Stomach (tissue), 9 donors: ENCODE results near the gene DDT. TPM values are rescaled to one million over a fixed set of nuclear protein-coding genes. Genes with fewer than 3 reads are reported as not detected.
"Not testable (repeated sequence)": the region's sequence is repeated elsewhere in the genome, so short reads cannot be mapped to it uniquely, and the experiment has no call there.

Experiments
- DNase-seq, 2 donors: peaks; one replicate each; pipeline versions ENCODE4 v3.0.0 to v3.0.0-alpha.2; 2013 to 2019
- H3K27ac ChIP-seq, 5 donors: fragments of 200-600 bp in 4 of 5; sonication (generic) in 4 of 5; one replicate each; pipeline ENCODE4 v1.5.1; 2013 to 2019; ENCODE audit warnings: mild to moderate bottlenecking in 1 of 5, moderate library complexity in 1 of 5
- H3K27me3 ChIP-seq, 3 donors: fragments of 200-600 bp; sonication (generic); one replicate each; pipeline ENCODE4 v1.5.1; 2017 to 2019; ENCODE audit warnings: mixed run types in 1 of 3
- H3K36me3 ChIP-seq, 4 donors: fragments of 200-600 bp; sonication (generic); 1 replicate in 3 of 4; 2 replicates in 1 of 4; pipeline ENCODE4 v1.5.1; 2016 to 2019
- H3K4me1 ChIP-seq, 4 donors: fragments of 200-600 bp; sonication (generic); one replicate each; pipeline ENCODE4 v1.5.1; 2016 to 2019
- H3K4me3 ChIP-seq, 4 donors: fragments of 200-600 bp; sonication (generic) in 3 of 4; one replicate each; pipeline ENCODE4 v1.5.1; 2016 to 2019; ENCODE audit warnings: mild to moderate bottlenecking in 1 of 4
- H3K9me3 ChIP-seq, 4 donors: fragments of 200-600 bp; sonication (generic); one replicate each; pipeline ENCODE4 v1.5.1; 2016 to 2019
- CTCF ChIP-seq, 7 experiments: fragments of 450-650 bp in 4 of 7; fragments of 200-600 bp in 3 of 7; sonication (generic) in 3 of 7; IDR thresholded peaks; one replicate each; pipeline ENCODE4 v1.5.1; 2016 to 2019; ENCODE audit warnings: antibody characterized with exemption in 7 of 7, control low read depth in 2 of 7, mild to moderate bottlenecking in 1 of 7
- EP300 ChIP-seq: sonication (generic); formaldehyde crosslinking; IDR thresholded peaks from one replicate; pipeline ENCODE4 v1.6.1; 2017; ENCODE audit warnings: antibody characterized with exemption
- POLR2A ChIP-seq, 4 donors: fragments of 450-650 bp; IDR thresholded peaks; one replicate each; pipeline ENCODE4 v1.6.1; 2016; ENCODE audit warnings: antibody characterized with exemption in 4 of 4, control low read depth in 2 of 4, mild to moderate bottlenecking in 1 of 4, moderate library complexity in 1 of 4
- POLR2AphosphoS5 ChIP-seq, 3 donors: sonication (generic); formaldehyde crosslinking; IDR thresholded peaks; one replicate each; pipeline ENCODE4 v1.6.1; 2016; ENCODE audit warnings: antibody characterized with exemption in 3 of 3
- WGBS, 5 donors: extraction: QIAGEN DNeasy Blood & Tissue Kit in 3 of 5; methylation state at CpG; one replicate each; pipeline versions ENCODE4 v1.1.5 to v1.1.7; 2013 to 2018; 5-methylcytosine and 5-hydroxymethylcytosine counted together
- intact Hi-C: fragments of 100-400 bp; cut with DNase I; formaldehyde crosslinking; loops from one replicate; pipeline ENCODE4 v1.15.1; 2023; ENCODE audit warnings: low total_unique reads
- polyA plus RNA-seq, 3 donors: library from polyadenylated mRNA; stranded (reverse); fragments of 200-250 nt; gene quantifications; one replicate each; pipeline ENCODE4 v1.2.3, GENCODE V29; 2013
- total RNA-seq, 5 donors: library from RNA; depleted of rRNA; stranded (reverse); fragments of >200 nt; gene quantifications; one replicate each; pipeline versions ENCODE4 v1.1.0 to v1.2.3, GENCODE V29; 2014 to 2016
- donor health status: healthy with polysubstance abuse.
- donor health status: Bipolar disorder and iron deficiency.
- donor health status: healthy.

Gene DDT
- total and polyA plus RNA-seq, 8 donors = 72.5 to 534 (median 285) TPM

- TF ChIP-seq EP300 (no peak), POLR2A (IDR thresholded peaks at IDR 0.05) (no peak), CTCF (IDR thresholded peaks at IDR 0.05) (no peak), POLR2AphosphoS5 (IDR thresholded peaks at IDR 0.05) (no peak)
- Histone ChIP-seq H3K4me3 (no peak overlapping the region), H3K9me3 (no peaks in the 10 kb centered on the region), H3K4me1 (peaks cover 0 to 30% (median 13%) of the 10 kb centered on the region in 4 donors), H3K27me3 (no peaks in the 10 kb centered on the region), H3K27ac (no peak overlapping the region), H3K36me3 (peaks cover 25 to 31% (median 29%) of the 10 kb centered on the region in 4 donors)
- DNase-seq = no peak
- intact Hi-C loops = loop anchor here (5.0 kb wide), 1 partner anchor 43 kb away; no protein-coding TSS in a partner anchor
- 56 to 85% (median 75%) methylated on average over 5 of the region's 5 CpGs for WGBS, 5 donors
Measured at GRCh38 chr22:23970201-23970641, 4.0 kb downstream of the DDT start.

- Histone ChIP-seq H3K36me3 (peaks cover 25 to 31% (median 29%) of the 10 kb centered on the region in 4 donors), H3K27me3 (no peaks in the 10 kb centered on the region), H3K4me3 (no peak overlapping the region), H3K27ac (no peak overlapping the region), H3K9me3 (no peaks in the 10 kb centered on the region), H3K4me1 (peaks cover 0 to 30% (median 13%) of the 10 kb centered on the region in 4 donors)
- 89 to 97% (median 92%) methylated on average over 3 of the region's 3 CpGs for WGBS, 5 donors
- intact Hi-C loops = no loop called here
- no peak for DNase-seq
- TF ChIP-seq POLR2A (IDR thresholded peaks at IDR 0.05) = no peak
- no peak for TF ChIP-seq CTCF (IDR thresholded peaks at IDR 0.05)
- TF ChIP-seq POLR2AphosphoS5 (IDR thresholded peaks at IDR 0.05) = no peak
Measured at GRCh38 chr22:23969071-23969470, 5.2 kb downstream of the DDT start.

GRCh38 chr22:23966568-23966967 is 7.7 kb downstream of the DDT start, which contains the start of gene DDTL:
DDTL (plus strand) TSS chr22:23966888; CDS start chr22:23966915, 27 bp downstream.
- H3K27me3 ChIP-seq, H3K9me3 ChIP-seq, H3K27ac ChIP-seq, H3K4me3 ChIP-seq, intact Hi-C loops, DNase-seq: not testable (repeated sequence)
- Histone ChIP-seq H3K36me3 (peaks cover 22 to 26% (median 26%) of the 10 kb centered on the region in 4 donors), H3K4me1 (peaks cover 0 to 26% (median 11%) of the 10 kb centered on the region in 4 donors)
- WGBS, 5 donors = no CpG with 5 or more reads among the region's 30 CpGs

- intact Hi-C loops, DNase-seq, H3K4me3 ChIP-seq, H3K9me3 ChIP-seq, H3K27me3 ChIP-seq, H3K27ac ChIP-seq: not testable (repeated sequence)
- Histone ChIP-seq H3K36me3 (peaks cover 17 to 21% (median 21%) of the 10 kb centered on the region in 4 donors), H3K4me1 (peaks cover 0 to 21% (median 9%) of the 10 kb centered on the region in 4 donors)
- no CpG with 5 or more reads among the region's 18 CpGs for WGBS, 5 donors
Measured at GRCh38 chr22:23966094-23966493, 8.1 kb downstream of the DDT start.

GRCh38 chr22:23961084-23961771 is 13.0 kb downstream of the DDT start, which contains the start of gene GSTT2B:
GSTT2B (minus strand) TSS chr22:23961195; CDS start chr22:23961131, 64 bp downstream.
- WGBS, 5 donors = no CpG with 5 or more reads among the region's 43 CpGs
- peak within 1 kb of the TSS in 1 of 5 donors; percentile 48 for H3K27ac ChIP-seq
- H3K9me3 ChIP-seq, H3K27me3 ChIP-seq, DNase-seq, intact Hi-C loops, H3K36me3 ChIP-seq: not testable (repeated sequence)
- H3K4me1 ChIP-seq = peaks cover 0 to 11% (median 2%) of the 10 kb centered on the region in 4 donors
- peak within 1 kb of the TSS in 1 of 4 donors; percentile 22 for H3K4me3 ChIP-seq
